HFF-Myc (cell line): ENCODE data around the gene CERS3.

Experiments used
- DNase-seq: peaks from one replicate; pipeline ENCODE4 v3.0.0-alpha.2; 2011; ENCODE audit warnings: low read depth; ENCODE audit errors: extremely low read depth
- H3K4me3 ChIP-seq: replicated peaks from 2 replicates; pipeline ENCODE4 v1.5.1; 2011; ENCODE audit warnings: low read depth, mild to moderate bottlenecking, control low read depth, low read length
- TF ChIP-seq, protein P1 (sequence below): IDR thresholded peaks from 2 replicates; pipeline ENCODE4 v1.5.1; 2012; ENCODE audit warnings: mild to moderate bottlenecking, low read depth, low read length, control low read depth; ENCODE audit errors: missing control alignments

Gene CERS3

DNA sequence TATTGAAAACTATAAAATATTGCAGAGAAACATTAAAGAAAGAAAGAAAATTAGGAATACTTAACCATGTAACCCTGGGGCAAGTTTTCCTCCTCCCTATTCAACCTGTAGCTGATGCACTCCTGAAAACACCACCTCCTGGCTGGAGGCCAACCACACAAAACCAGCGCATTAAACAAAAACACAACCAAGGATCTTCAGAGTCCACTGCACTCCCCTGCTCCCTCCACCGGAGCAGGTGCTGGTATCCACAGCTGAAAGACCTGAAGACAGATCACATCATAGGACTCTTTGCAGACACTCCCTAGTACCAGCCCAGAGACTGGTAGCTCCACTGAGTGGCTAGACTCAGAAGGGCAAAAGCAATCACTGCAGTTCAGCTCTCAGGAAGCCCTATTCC lies 173.4 kb downstream of the CERS3 start:
- no peak for DNase-seq
- H3K4me3 ChIP-seq = no peak overlapping the region
- TF ChIP-seq, protein P1, sequence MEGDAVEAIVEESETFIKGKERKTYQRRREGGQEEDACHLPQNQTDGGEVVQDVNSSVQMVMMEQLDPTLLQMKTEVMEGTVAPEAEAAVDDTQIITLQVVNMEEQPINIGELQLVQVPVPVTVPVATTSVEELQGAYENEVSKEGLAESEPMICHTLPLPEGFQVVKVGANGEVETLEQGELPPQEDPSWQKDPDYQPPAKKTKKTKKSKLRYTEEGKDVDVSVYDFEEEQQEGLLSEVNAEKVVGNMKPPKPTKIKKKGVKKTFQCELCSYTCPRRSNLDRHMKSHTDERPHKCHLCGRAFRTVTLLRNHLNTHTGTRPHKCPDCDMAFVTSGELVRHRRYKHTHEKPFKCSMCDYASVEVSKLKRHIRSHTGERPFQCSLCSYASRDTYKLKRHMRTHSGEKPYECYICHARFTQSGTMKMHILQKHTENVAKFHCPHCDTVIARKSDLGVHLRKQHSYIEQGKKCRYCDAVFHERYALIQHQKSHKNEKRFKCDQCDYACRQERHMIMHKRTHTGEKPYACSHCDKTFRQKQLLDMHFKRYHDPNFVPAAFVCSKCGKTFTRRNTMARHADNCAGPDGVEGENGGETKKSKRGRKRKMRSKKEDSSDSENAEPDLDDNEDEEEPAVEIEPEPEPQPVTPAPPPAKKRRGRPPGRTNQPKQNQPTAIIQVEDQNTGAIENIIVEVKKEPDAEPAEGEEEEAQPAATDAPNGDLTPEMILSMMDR = no peak

DNA sequence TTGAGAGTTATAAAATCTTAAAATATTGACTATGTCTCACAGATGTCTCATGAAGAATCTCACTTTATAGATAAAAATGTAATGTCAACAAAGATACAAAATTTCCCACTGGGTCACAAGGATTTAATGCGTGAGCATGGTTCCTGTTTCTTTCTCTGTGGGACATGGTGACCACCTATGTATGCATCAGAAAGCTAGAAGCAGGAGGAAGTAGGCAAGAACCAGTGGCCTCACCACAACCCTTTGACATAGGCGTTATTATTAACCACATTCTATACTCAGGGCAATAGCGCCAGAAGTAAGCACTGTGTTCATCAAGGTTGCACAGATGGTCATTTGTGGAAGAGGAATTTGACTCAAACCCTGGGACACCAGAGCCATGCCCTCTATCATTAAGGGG lies 175.3 kb downstream of the CERS3 start:
- TF ChIP-seq, protein P1 = no peak
- DNase-seq = no peak
- no peak overlapping the region for H3K4me3 ChIP-seq

DNA sequence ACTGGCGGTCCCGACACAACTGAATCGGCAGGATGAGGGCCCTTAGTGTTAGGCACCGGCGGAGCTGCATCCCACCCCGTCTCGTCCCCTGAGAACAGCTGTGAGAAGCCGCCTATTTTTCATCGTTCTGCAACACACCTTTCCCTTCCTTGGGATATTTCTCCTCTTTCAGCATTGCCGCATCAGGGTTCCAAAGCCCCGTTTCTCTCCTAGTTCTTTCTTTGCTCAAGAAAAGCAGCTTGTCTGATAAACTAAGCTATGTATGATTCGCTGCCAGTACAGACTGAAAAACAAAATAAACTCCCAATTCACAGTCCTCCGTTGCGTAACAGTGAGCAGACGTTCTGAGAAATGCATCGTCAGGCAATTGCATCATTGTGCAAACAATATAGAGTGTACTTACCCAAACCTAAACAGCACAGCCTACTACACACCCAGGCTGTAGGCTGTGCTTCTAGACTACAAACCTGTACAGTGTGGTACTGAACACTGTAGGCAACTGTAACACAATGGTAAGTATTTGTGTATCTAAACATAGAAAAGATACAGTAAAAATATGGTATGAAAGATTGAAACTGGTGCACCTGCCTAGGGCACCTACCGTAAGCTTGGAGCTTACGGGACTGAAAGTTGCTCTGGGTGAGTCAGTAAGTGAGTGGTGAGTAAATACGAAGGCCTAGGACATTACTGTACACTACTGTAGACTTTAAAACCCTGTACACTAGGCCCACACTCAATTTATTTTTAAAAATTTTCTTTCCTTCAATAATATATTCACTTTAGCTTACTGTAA lies 178.1 kb downstream of the CERS3 start:
- TF ChIP-seq, protein P1 = no peak
- H3K4me3 ChIP-seq = no peak overlapping the region
- DNase-seq = no peak
